ENCODE results near the gene KIF12. TPM values are rescaled to one million over a fixed set of nuclear protein-coding genes. Genes with fewer than 3 reads are reported as not detected.

KIF12 gene
- total and polyA plus RNA-seq, 2 of the 13 experiments (the other 11 are each of a cell fraction or from before 2014, with no cell fraction given), result 1.8 to 12.5 TPM

DNA sequence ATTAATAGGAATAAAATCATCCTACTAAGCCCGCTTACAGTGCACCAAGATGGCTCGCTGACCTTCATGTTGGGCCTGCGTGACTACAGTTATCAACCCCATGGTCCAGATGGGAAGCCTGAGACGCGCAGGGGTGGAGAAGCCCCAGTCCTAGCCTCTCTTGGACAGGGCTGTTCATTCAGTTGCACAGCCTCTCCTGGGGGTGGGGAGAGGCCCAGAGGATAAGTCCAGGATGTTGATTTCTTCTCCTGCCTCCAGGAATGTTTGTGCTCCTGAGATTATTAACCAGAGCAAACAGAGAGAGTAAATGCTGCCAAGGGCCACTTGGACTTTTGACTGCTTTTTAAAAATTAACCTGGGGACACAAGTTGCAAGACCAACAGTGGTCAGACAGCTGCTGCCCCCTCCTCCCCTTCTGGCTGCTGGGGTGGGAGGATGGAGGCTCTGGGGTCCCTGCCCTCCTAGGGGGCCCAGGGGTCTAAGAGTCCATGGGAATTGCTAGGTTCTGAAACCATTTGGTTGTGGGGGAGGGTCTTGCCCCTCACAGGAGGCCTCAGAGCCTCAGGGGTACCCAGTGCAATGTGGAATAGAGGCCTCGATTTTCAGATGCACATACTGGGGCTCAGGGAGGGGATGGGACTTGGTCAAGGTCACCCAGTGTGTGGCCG is 18.2 kb downstream of the KIF12 start (continued):
- TF ChIP-seq, protein P1, sequence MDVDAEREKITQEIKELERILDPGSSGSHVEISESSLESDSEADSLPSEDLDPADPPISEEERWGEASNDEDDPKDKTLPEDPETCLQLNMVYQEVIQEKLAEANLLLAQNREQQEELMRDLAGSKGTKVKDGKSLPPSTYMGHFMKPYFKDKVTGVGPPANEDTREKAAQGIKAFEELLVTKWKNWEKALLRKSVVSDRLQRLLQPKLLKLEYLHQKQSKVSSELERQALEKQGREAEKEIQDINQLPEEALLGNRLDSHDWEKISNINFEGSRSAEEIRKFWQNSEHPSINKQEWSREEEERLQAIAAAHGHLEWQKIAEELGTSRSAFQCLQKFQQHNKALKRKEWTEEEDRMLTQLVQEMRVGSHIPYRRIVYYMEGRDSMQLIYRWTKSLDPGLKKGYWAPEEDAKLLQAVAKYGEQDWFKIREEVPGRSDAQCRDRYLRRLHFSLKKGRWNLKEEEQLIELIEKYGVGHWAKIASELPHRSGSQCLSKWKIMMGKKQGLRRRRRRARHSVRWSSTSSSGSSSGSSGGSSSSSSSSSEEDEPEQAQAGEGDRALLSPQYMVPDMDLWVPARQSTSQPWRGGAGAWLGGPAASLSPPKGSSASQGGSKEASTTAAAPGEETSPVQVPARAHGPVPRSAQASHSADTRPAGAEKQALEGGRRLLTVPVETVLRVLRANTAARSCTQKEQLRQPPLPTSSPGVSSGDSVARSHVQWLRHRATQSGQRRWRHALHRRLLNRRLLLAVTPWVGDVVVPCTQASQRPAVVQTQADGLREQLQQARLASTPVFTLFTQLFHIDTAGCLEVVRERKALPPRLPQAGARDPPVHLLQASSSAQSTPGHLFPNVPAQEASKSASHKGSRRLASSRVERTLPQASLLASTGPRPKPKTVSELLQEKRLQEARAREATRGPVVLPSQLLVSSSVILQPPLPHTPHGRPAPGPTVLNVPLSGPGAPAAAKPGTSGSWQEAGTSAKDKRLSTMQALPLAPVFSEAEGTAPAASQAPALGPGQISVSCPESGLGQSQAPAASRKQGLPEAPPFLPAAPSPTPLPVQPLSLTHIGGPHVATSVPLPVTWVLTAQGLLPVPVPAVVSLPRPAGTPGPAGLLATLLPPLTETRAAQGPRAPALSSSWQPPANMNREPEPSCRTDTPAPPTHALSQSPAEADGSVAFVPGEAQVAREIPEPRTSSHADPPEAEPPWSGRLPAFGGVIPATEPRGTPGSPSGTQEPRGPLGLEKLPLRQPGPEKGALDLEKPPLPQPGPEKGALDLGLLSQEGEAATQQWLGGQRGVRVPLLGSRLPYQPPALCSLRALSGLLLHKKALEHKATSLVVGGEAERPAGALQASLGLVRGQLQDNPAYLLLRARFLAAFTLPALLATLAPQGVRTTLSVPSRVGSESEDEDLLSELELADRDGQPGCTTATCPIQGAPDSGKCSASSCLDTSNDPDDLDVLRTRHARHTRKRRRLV (CRISPR knock-in tag; IDR thresholded peaks at IDR 0.05), result peak; percentile 56; the same call in 1 of the 2 replicates
- TF ChIP-seq, protein P2, sequence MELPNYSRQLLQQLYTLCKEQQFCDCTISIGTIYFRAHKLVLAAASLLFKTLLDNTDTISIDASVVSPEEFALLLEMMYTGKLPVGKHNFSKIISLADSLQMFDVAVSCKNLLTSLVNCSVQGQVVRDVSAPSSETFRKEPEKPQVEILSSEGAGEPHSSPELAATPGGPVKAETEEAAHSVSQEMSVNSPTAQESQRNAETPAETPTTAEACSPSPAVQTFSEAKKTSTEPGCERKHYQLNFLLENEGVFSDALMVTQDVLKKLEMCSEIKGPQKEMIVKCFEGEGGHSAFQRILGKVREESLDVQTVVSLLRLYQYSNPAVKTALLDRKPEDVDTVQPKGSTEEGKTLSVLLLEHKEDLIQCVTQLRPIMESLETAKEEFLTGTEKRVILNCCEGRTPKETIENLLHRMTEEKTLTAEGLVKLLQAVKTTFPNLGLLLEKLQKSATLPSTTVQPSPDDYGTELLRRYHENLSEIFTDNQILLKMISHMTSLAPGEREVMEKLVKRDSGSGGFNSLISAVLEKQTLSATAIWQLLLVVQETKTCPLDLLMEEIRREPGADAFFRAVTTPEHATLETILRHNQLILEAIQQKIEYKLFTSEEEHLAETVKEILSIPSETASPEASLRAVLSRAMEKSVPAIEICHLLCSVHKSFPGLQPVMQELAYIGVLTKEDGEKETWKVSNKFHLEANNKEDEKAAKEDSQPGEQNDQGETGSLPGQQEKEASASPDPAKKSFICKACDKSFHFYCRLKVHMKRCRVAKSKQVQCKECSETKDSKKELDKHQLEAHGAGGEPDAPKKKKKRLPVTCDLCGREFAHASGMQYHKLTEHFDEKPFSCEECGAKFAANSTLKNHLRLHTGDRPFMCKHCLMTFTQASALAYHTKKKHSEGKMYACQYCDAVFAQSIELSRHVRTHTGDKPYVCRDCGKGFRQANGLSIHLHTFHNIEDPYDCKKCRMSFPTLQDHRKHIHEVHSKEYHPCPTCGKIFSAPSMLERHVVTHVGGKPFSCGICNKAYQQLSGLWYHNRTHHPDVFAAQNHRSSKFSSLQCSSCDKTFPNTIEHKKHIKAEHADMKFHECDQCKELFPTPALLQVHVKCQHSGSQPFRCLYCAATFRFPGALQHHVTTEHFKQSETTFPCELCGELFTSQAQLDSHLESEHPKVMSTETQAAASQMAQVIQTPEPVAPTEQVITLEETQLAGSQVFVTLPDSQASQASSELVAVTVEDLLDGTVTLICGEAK (IDR thresholded peaks at IDR 0.05), result no peak
- TF ChIP-seq, protein P2 (CRISPR knock-in tag; IDR thresholded peaks at IDR 0.05), result peak; percentile 81; the same call in 1 of the 2 replicates
- TF ChIP-seq NR1H2 (CRISPR knock-in tag; IDR thresholded peaks at IDR 0.05; ENCODE audit: borderline replicate concordance, low read depth), result no peak
- TF ChIP-seq, protein P3, sequence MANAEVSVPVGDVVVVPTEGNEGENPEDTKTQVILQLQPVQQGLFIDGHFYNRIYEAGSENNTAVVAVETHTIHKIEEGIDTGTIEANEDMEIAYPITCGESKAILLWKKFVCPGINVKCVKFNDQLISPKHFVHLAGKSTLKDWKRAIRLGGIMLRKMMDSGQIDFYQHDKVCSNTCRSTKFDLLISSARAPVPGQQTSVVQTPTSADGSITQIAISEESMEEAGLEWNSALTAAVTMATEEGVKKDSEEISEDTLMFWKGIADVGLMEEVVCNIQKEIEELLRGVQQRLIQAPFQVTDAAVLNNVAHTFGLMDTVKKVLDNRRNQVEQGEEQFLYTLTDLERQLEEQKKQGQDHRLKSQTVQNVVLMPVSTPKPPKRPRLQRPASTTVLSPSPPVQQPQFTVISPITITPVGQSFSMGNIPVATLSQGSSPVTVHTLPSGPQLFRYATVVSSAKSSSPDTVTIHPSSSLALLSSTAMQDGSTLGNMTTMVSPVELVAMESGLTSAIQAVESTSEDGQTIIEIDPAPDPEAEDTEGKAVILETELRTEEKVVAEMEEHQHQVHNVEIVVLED (CRISPR knock-in tag; IDR thresholded peaks at IDR 0.05; ENCODE audit: borderline replicate concordance), result no peak
- peak; percentile 91 for TF ChIP-seq RXRB (CRISPR knock-in tag; IDR thresholded peaks at IDR 0.05; ENCODE audit: borderline replicate concordance)
- TF ChIP-seq SIX4 (CRISPR knock-in tag; IDR thresholded peaks at IDR 0.05), result no peak; the same call in 1 of the 2 replicates
- peak; percentile 93 for TF ChIP-seq HNF4G (IDR thresholded peaks at IDR 0.05; ENCODE audit: borderline replicate concordance, low read depth, low read length)
- TF ChIP-seq HNF4G (CRISPR knock-in tag; IDR thresholded peaks at IDR 0.05; ENCODE audit: borderline replicate concordance, low read depth), result peak; percentile 84
- TF ChIP-seq ZFP1 (CRISPR knock-in tag; IDR thresholded peaks at IDR 0.05), result peak; percentile 73; the same call in 1 of the 2 replicates
- TF ChIP-seq ZSCAN12 (CRISPR knock-in tag; IDR thresholded peaks at IDR 0.05), result no peak
